ENCODE measurements around the gene SLC23A2. TPM values are rescaled to one million over a fixed set of nuclear protein-coding genes. Genes with fewer than 3 reads are reported as not detected.

SLC23A2 gene
- total RNA-seq, 1 donor from 2014 or later = 27.1 TPM

GRCh38 chr20:4805663-4806449 lies 195.5 kb downstream of the SLC23A2 start:
- DNase-seq (ENCODE audit: low read depth, low spot score) = no peak
- no peak overlapping the region for H3K4me3 Mint-ChIP-seq
- H3K36me3 Mint-ChIP-seq (ENCODE audit: low read depth) = peaks cover 5% of the 10 kb centered on the region
- H3K4me1 Mint-ChIP-seq = peaks cover 25% of the 10 kb centered on the region
- H3K9me3 Mint-ChIP-seq = no peaks in the 10 kb centered on the region
- H3K27ac Mint-ChIP-seq (ENCODE audit: unreplicated experiment) = peak overlapping the region; percentile 75
- H3K27me3 Mint-ChIP-seq (ENCODE audit: low read depth) = no peaks in the 10 kb centered on the region
- TF ChIP-seq, protein P1, sequence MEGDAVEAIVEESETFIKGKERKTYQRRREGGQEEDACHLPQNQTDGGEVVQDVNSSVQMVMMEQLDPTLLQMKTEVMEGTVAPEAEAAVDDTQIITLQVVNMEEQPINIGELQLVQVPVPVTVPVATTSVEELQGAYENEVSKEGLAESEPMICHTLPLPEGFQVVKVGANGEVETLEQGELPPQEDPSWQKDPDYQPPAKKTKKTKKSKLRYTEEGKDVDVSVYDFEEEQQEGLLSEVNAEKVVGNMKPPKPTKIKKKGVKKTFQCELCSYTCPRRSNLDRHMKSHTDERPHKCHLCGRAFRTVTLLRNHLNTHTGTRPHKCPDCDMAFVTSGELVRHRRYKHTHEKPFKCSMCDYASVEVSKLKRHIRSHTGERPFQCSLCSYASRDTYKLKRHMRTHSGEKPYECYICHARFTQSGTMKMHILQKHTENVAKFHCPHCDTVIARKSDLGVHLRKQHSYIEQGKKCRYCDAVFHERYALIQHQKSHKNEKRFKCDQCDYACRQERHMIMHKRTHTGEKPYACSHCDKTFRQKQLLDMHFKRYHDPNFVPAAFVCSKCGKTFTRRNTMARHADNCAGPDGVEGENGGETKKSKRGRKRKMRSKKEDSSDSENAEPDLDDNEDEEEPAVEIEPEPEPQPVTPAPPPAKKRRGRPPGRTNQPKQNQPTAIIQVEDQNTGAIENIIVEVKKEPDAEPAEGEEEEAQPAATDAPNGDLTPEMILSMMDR (conservative IDR thresholded peaks at IDR 0.05) = no peak

GRCh38 chr20:4802527-4802926 lies 198.8 kb downstream of the SLC23A2 start:
- H3K4me3 Mint-ChIP-seq = no peak overlapping the region
- H3K4me1 Mint-ChIP-seq = peaks cover 4% of the 10 kb centered on the region
- H3K9me3 Mint-ChIP-seq = peaks cover 3% of the 10 kb centered on the region
- TF ChIP-seq, protein P1 (conservative IDR thresholded peaks at IDR 0.05) = no peak
- H3K36me3 Mint-ChIP-seq (ENCODE audit: low read depth) = peaks cover 23% of the 10 kb centered on the region
- no peak for DNase-seq (ENCODE audit: low read depth, low spot score)
- H3K27me3 Mint-ChIP-seq (ENCODE audit: low read depth) = no peaks in the 10 kb centered on the region
- no peak overlapping the region for H3K27ac Mint-ChIP-seq (ENCODE audit: unreplicated experiment)

Other genes with a start within 250 kb of the SLC23A2 start
- gene RASSF2, start 177.9 kb downstream of the SLC23A2 start, total RNA-seq = 30.7 and 31.7 TPM in 2 replicates
- 74.8 and 76.8 TPM in 2 replicates for gene TMEM230, start 111.6 kb upstream of the SLC23A2 start, total RNA-seq
- gene PCNA, start 118.4 kb upstream of the SLC23A2 start, total RNA-seq = 314 and 316 TPM in 2 replicates
- 55.7 and 56.3 TPM in 2 replicates for gene CDS2, start 125.5 kb upstream of the SLC23A2 start, total RNA-seq

All from neural crest cell (in vitro differentiated cells).